HG02852 (cell line): ENCODE results near the gene SIGLEC1.

Experiments
- ATAC-seq: cut with Tn5 transposase; IDR thresholded peaks from one replicate; pipeline ENCODE4 v1.9.1; 2021; ENCODE audit warnings: mild to moderate bottlenecking, moderate library complexity; ENCODE audit not compliant: unreplicated experiment

SIGLEC1 gene

GRCh38 chr20:3729378-3729777 is 17.0 kb upstream of the SIGLEC1 start:
- ATAC-seq: no peak

- no peak for ATAC-seq
Observed at GRCh38 chr20:3728876-3729275, 16.5 kb upstream of the SIGLEC1 start.

- no peak for ATAC-seq
Observed at GRCh38 chr20:3728354-3728753, 16.0 kb upstream of the SIGLEC1 start.

GRCh38 chr20:3727401-3728021 is 15.1 kb upstream of the SIGLEC1 start:
- ATAC-seq: no peak

- ATAC-seq: no peak
Observed at GRCh38 chr20:3724356-3724755, 12.0 kb upstream of the SIGLEC1 start.

GRCh38 chr20:3723284-3723683 is 10.9 kb upstream of the SIGLEC1 start:
- no peak for ATAC-seq

GRCh38 chr20:3721912-3722311 is 9.5 kb upstream of the SIGLEC1 start:
- no peak for ATAC-seq

GRCh38 chr20:3720626-3721025 is 8.2 kb upstream of the SIGLEC1 start:
- no peak for ATAC-seq

- no peak for ATAC-seq
Observed at GRCh38 chr20:3720068-3720467, 7.7 kb upstream of the SIGLEC1 start.

- no peak for ATAC-seq
Observed at GRCh38 chr20:3719046-3719445, 6.6 kb upstream of the SIGLEC1 start.

GRCh38 chr20:3716195-3716834 is 3.9 kb upstream of the SIGLEC1 start:
- ATAC-seq: no peak

GRCh38 chr20:3714092-3714491 is 1.7 kb upstream of the SIGLEC1 start:
- no peak for ATAC-seq

- no peak for ATAC-seq
Observed at GRCh38 chr20:3711484-3711941, 887 bp downstream of the SIGLEC1 start.

- ATAC-seq: no peak
Observed at GRCh38 chr20:3710703-3711483, 1.5 kb downstream of the SIGLEC1 start.

GRCh38 chr20:3710011-3710466 is 2.4 kb downstream of the SIGLEC1 start:
- no peak for ATAC-seq

GRCh38 chr20:3707508-3707899 is 4.9 kb downstream of the SIGLEC1 start:
- ATAC-seq: no peak

GRCh38 chr20:3706774-3707507 is 5.5 kb downstream of the SIGLEC1 start:
- no peak for ATAC-seq

- no peak for ATAC-seq
Observed at GRCh38 chr20:3705970-3706739, 6.2 kb downstream of the SIGLEC1 start.

GRCh38 chr20:3705491-3705969 is 6.9 kb downstream of the SIGLEC1 start:
- no peak for ATAC-seq

- ATAC-seq: no peak
Observed at GRCh38 chr20:3704087-3704486, 8.3 kb downstream of the SIGLEC1 start.
